CD4-positive, alpha-beta T cell treated with Interferon gamma for 1 hour (primary cell): ENCODE data around the gene NDUFV1.
"Not testable (repeated sequence)": the region's sequence is repeated elsewhere in the genome, so short reads cannot be mapped to it uniquely, and the experiment has no call there.

ENCODE experiments used
- DNase-seq: peaks from one replicate; pipeline ENCODE4 v3.0.0-alpha.2; 2020

NDUFV1 gene

GRCh38 chr11:67586568-67587250 lies 20.0 kb upstream of the NDUFV1 start:
- no peak for DNase-seq

- DNase-seq = no peak
Measured at GRCh38 chr11:67588136-67588503, 18.6 kb upstream of the NDUFV1 start.

GRCh38 chr11:67588899-67589415 lies 17.8 kb upstream of the NDUFV1 start:
- not testable (repeated sequence) for DNase-seq

- DNase-seq = no peak
Measured at GRCh38 chr11:67592880-67593564, 13.7 kb upstream of the NDUFV1 start.

- DNase-seq = no peak
Measured at GRCh38 chr11:67593565-67593905, 13.2 kb upstream of the NDUFV1 start.

- DNase-seq = no peak
Measured at GRCh38 chr11:67594480-67594879, 12.3 kb upstream of the NDUFV1 start.

- DNase-seq = no peak
Measured at GRCh38 chr11:67596753-67597300, 9.9 kb upstream of the NDUFV1 start.

GRCh38 chr11:67597458-67597857 lies 9.3 kb upstream of the NDUFV1 start:
- not testable (repeated sequence) for DNase-seq

GRCh38 chr11:67597963-67598362 lies 8.8 kb upstream of the NDUFV1 start:
- not testable (repeated sequence) for DNase-seq

- no peak for DNase-seq
Measured at GRCh38 chr11:67599149-67599548, 7.6 kb upstream of the NDUFV1 start.

- DNase-seq = no peak
Measured at GRCh38 chr11:67600324-67601029, 6.3 kb upstream of the NDUFV1 start.

GRCh38 chr11:67601098-67601497 lies 5.6 kb upstream of the NDUFV1 start:
- DNase-seq = no peak

GRCh38 chr11:67604119-67604518 lies 2.6 kb upstream of the NDUFV1 start:
- not testable (repeated sequence) for DNase-seq

- no peak for DNase-seq
Measured at GRCh38 chr11:67604815-67605214, 1.9 kb upstream of the NDUFV1 start.

GRCh38 chr11:67605231-67606011 lies 1.3 kb upstream of the NDUFV1 start:
- no peak for DNase-seq

- no peak for DNase-seq
Measured at GRCh38 chr11:67606093-67606491, 644 bp upstream of the NDUFV1 start.

GRCh38 chr11:67607507-67607906 lies 771 bp downstream of the NDUFV1 start:
- DNase-seq = no peak

GRCh38 chr11:67608486-67608885 lies 1.8 kb downstream of the NDUFV1 start:
- DNase-seq = no peak

- no peak for DNase-seq
Measured at GRCh38 chr11:67609316-67609715, 2.6 kb downstream of the NDUFV1 start.

GRCh38 chr11:67610302-67610868 lies 3.6 kb downstream of the NDUFV1 start:
- DNase-seq = no peak

- no peak for DNase-seq
Measured at GRCh38 chr11:67611165-67611564, 4.4 kb downstream of the NDUFV1 start.
